ENCODE results near the gene MBLAC1. TPM values are rescaled to one million over a fixed set of nuclear protein-coding genes. Genes with fewer than 3 reads are reported as not detected.

Gene MBLAC1
- total and polyA plus RNA-seq, 9 of the 15 experiments (the other 6 are each of a cell fraction or from before 2014, with no cell fraction given), result 0.03 to 3.1 (median 0.52) TPM

DNA sequence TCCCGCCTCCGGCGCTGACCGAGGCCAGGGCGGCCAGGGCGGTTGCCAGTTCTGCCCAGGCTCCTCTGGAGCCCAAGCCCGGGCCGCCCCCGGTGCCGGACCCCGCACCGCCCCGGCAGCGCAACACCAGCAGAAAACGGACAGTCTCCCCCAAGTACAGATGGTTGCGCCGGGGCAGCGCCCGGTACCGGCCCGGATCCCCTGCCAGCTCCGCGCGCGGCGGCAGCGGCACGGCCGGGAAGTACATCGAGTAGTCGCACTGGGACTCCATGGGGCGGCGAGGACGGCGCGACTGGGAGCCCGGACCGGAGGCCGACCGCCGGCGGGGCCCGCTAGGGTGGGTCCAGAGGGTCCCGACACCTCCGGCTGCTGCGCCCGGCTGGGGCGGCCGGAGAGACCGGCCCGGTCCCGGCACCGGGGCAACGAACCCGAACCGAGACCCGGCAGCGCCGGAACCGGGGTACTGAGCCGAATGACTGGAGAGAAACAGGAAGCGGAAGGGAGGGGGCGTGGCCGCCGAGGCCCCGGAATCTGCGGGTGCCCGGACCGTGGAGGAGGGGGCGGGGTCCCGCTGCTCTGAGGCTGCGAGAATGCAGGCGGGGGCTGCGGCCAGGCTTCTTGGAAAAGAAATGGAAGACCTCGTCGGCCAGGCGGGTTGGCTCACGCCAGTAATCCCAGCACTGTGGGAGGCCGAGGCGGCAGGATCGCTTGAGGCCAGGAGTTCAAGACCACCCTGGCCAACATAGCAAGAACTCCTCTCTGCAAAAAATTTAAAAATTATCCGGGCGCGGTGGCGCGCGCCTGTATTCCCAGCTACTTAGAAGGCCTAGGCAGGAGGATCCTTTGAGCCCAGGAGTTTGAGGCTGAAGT lies 31.7 kb downstream of the MBLAC1 start, which contains the start of gene TRAPPC14 (continued):
- TF ChIP-seq, protein P1, sequence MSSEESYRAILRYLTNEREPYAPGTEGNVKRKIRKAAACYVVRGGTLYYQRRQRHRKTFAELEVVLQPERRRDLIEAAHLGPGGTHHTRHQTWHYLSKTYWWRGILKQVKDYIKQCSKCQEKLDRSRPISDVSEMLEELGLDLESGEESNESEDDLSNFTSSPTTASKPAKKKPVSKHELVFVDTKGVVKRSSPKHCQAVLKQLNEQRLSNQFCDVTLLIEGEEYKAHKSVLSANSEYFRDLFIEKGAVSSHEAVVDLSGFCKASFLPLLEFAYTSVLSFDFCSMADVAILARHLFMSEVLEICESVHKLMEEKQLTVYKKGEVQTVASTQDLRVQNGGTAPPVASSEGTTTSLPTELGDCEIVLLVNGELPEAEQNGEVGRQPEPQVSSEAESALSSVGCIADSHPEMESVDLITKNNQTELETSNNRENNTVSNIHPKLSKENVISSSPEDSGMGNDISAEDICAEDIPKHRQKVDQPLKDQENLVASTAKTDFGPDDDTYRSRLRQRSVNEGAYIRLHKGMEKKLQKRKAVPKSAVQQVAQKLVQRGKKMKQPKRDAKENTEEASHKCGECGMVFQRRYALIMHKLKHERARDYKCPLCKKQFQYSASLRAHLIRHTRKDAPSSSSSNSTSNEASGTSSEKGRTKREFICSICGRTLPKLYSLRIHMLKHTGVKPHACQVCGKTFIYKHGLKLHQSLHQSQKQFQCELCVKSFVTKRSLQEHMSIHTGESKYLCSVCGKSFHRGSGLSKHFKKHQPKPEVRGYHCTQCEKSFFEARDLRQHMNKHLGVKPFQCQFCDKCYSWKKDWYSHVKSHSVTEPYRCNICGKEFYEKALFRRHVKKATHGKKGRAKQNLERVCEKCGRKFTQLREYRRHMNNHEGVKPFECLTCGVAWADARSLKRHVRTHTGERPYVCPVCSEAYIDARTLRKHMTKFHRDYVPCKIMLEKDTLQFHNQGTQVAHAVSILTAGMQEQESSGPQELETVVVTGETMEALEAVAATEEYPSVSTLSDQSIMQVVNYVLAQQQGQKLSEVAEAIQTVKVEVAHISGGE (CRISPR knock-in tag; IDR thresholded peaks at IDR 0.05), result peak; percentile 41 to 93 (median 73); a peak in 5 of 6 replicates
- TF ChIP-seq LCOR (CRISPR knock-in tag; IDR thresholded peaks at IDR 0.05), result peak; percentile 39; the same call in 1 of the 2 replicates
- no peak for TF ChIP-seq HNRNPH1 (optimal IDR thresholded peaks at IDR 0.05; ENCODE audit: low read depth, low read length)
- peak; percentile 94 for TF ChIP-seq POLR2G (IDR thresholded peaks at IDR 0.05; ENCODE audit: low read depth, low read length)
- peak; percentile 72; the same call in 1 of the 2 replicates for TF ChIP-seq NFRKB (IDR thresholded peaks at IDR 0.05; ENCODE audit: low read depth)
- TF ChIP-seq NR4A1 (CRISPR knock-in tag; IDR thresholded peaks at IDR 0.05), result no peak
- no peak for TF ChIP-seq NR4A1 (tag; IDR thresholded peaks at IDR 0.05)
- TF ChIP-seq SETDB1 (IDR thresholded peaks at IDR 0.05; ENCODE audit: low read length), result no peak
- TF ChIP-seq, protein P2, sequence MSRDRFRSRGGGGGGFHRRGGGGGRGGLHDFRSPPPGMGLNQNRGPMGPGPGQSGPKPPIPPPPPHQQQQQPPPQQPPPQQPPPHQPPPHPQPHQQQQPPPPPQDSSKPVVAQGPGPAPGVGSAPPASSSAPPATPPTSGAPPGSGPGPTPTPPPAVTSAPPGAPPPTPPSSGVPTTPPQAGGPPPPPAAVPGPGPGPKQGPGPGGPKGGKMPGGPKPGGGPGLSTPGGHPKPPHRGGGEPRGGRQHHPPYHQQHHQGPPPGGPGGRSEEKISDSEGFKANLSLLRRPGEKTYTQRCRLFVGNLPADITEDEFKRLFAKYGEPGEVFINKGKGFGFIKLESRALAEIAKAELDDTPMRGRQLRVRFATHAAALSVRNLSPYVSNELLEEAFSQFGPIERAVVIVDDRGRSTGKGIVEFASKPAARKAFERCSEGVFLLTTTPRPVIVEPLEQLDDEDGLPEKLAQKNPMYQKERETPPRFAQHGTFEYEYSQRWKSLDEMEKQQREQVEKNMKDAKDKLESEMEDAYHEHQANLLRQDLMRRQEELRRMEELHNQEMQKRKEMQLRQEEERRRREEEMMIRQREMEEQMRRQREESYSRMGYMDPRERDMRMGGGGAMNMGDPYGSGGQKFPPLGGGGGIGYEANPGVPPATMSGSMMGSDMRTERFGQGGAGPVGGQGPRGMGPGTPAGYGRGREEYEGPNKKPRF (IDR thresholded peaks at IDR 0.05; ENCODE audit: low read depth, low read length), result no peak
- TF ChIP-seq BMI1 (IDR thresholded peaks at IDR 0.05; ENCODE audit: low read length), result no peak
- TF ChIP-seq, protein P3, sequence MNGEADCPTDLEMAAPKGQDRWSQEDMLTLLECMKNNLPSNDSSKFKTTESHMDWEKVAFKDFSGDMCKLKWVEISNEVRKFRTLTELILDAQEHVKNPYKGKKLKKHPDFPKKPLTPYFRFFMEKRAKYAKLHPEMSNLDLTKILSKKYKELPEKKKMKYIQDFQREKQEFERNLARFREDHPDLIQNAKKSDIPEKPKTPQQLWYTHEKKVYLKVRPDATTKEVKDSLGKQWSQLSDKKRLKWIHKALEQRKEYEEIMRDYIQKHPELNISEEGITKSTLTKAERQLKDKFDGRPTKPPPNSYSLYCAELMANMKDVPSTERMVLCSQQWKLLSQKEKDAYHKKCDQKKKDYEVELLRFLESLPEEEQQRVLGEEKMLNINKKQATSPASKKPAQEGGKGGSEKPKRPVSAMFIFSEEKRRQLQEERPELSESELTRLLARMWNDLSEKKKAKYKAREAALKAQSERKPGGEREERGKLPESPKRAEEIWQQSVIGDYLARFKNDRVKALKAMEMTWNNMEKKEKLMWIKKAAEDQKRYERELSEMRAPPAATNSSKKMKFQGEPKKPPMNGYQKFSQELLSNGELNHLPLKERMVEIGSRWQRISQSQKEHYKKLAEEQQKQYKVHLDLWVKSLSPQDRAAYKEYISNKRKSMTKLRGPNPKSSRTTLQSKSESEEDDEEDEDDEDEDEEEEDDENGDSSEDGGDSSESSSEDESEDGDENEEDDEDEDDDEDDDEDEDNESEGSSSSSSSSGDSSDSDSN (IDR thresholded peaks at IDR 0.05; ENCODE audit: borderline replicate concordance in 1 of 2, low read depth in 2 of 2, low read length in 2 of 2), result peak in 1 of 2 experiments; percentile 58; a peak in 2 of 4 replicates
- TF ChIP-seq, protein P4, sequence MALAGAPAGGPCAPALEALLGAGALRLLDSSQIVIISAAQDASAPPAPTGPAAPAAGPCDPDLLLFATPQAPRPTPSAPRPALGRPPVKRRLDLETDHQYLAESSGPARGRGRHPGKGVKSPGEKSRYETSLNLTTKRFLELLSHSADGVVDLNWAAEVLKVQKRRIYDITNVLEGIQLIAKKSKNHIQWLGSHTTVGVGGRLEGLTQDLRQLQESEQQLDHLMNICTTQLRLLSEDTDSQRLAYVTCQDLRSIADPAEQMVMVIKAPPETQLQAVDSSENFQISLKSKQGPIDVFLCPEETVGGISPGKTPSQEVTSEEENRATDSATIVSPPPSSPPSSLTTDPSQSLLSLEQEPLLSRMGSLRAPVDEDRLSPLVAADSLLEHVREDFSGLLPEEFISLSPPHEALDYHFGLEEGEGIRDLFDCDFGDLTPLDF (CRISPR knock-in tag; IDR thresholded peaks at IDR 0.05), result peak; percentile 67; the same call in 1 of the 2 replicates
- TF ChIP-seq TAF1 (IDR thresholded peaks at IDR 0.05; ENCODE audit: control insufficient read depth, extremely low read depth, insufficient read depth, low read length, severe bottlenecking), result peak; percentile 81
- TF ChIP-seq PTRF (tag; IDR thresholded peaks at IDR 0.05), result 0 out of 2 replicates have a peak, but pooled peaks have one; percentile 28
- no peak for TF ChIP-seq FOXA1 (IDR thresholded peaks at IDR 0.05; ENCODE audit: borderline replicate concordance)
- no peak for TF ChIP-seq NCOA4 (IDR thresholded peaks at IDR 0.05; ENCODE audit: partially characterized antibody)
